Measurements from ENCODE around the gene TADA1. TPM values are rescaled to one million over a fixed set of nuclear protein-coding genes. Genes with fewer than 3 reads are reported as not detected.

Gene TADA1
- total RNA-seq, 2 donors from 2014 or later, result 12.0 to 13.1 TPM

GRCh38 chr1:166907051-166907450 is 31.0 kb upstream of the TADA1 start:
- peaks cover 2% of the 10 kb centered on the region for H3K36me3 Mint-ChIP-seq (ENCODE audit: low read depth)
- peaks cover 10% of the 10 kb centered on the region for H3K4me1 Mint-ChIP-seq
- H3K27me3 Mint-ChIP-seq, result peaks cover 41% of the 10 kb centered on the region
- DNase-seq (no peak), ATAC-seq (no peak)
- H3K27ac Mint-ChIP-seq, result no peak overlapping the region
- no peak overlapping the region for H3K4me3 Mint-ChIP-seq
- H3K9me3 ChIP-seq (ENCODE audit: control insufficient read depth, low read length, poor library complexity, severe bottlenecking), result no peaks in the 10 kb centered on the region

GRCh38 chr1:166906647-166907046 is 30.6 kb upstream of the TADA1 start:
- peaks cover 41% of the 10 kb centered on the region for H3K27me3 Mint-ChIP-seq
- H3K27ac Mint-ChIP-seq, result peak overlapping the region; percentile 47
- H3K9me3 ChIP-seq (ENCODE audit: control insufficient read depth, low read length, poor library complexity, severe bottlenecking), result no peaks in the 10 kb centered on the region
- no peak overlapping the region for H3K4me3 Mint-ChIP-seq
- ATAC-seq, result no peak
- H3K36me3 Mint-ChIP-seq (ENCODE audit: low read depth), result peaks cover 2% of the 10 kb centered on the region
- DNase-seq, result no peak
- H3K4me1 Mint-ChIP-seq, result peaks cover 10% of the 10 kb centered on the region

GRCh38 chr1:166905900-166906299 is 29.8 kb upstream of the TADA1 start:
- no peaks in the 10 kb centered on the region for H3K9me3 ChIP-seq (ENCODE audit: control insufficient read depth, low read length, poor library complexity, severe bottlenecking)
- Mint-ChIP-seq H3K4me1 (peaks cover 9% of the 10 kb centered on the region), H3K4me3 (no peak overlapping the region), H3K27me3 (peaks cover 41% of the 10 kb centered on the region), H3K27ac (peak overlapping the region; percentile 47), H3K36me3 (ENCODE audit: low read depth) (peaks cover 2% of the 10 kb centered on the region)
- no peak for DNase-seq
- no peak for ATAC-seq

- no peak overlapping the region for H3K27ac Mint-ChIP-seq
- H3K36me3 Mint-ChIP-seq (ENCODE audit: low read depth), result peaks cover 2% of the 10 kb centered on the region
- peaks cover 7% of the 10 kb centered on the region for H3K4me1 Mint-ChIP-seq
These were observed 29.1 kb upstream of the TADA1 start for GRCh38 chr1:166905136-166905535.

GRCh38 chr1:166903232-166903631 is 27.2 kb upstream of the TADA1 start:
- peaks cover 2% of the 10 kb centered on the region for H3K36me3 Mint-ChIP-seq (ENCODE audit: low read depth)
- DNase-seq, result no peak
- peaks cover 38% of the 10 kb centered on the region for H3K27me3 Mint-ChIP-seq
- no peak overlapping the region for H3K27ac Mint-ChIP-seq
- H3K4me1 Mint-ChIP-seq, result peaks cover 7% of the 10 kb centered on the region
- no peaks in the 10 kb centered on the region for H3K9me3 ChIP-seq (ENCODE audit: control insufficient read depth, low read length, poor library complexity, severe bottlenecking)
- ATAC-seq, result no peak
- no peak overlapping the region for H3K4me3 Mint-ChIP-seq

More at GRCh38 chr1:166905136-166905535, 29.1 kb upstream of the TADA1 start:
- DNase-seq, result no peak
- Mint-ChIP-seq H3K4me3 (no peak overlapping the region), H3K27me3 (peaks cover 41% of the 10 kb centered on the region)
- no peak for ATAC-seq
- H3K9me3 ChIP-seq (ENCODE audit: control insufficient read depth, low read length, poor library complexity, severe bottlenecking), result no peaks in the 10 kb centered on the region

GRCh38 chr1:166902279-166902678 is 26.2 kb upstream of the TADA1 start:
- H3K9me3 ChIP-seq (ENCODE audit: control insufficient read depth, low read length, poor library complexity, severe bottlenecking), result no peaks in the 10 kb centered on the region
- H3K27me3 Mint-ChIP-seq, result peaks cover 36% of the 10 kb centered on the region
- DNase-seq (no peak), ATAC-seq (peak; percentile 51)
- H3K27ac Mint-ChIP-seq, result peak overlapping the region; percentile 21
- H3K4me1 Mint-ChIP-seq, result peaks cover 7% of the 10 kb centered on the region
- no peak overlapping the region for H3K4me3 Mint-ChIP-seq
- peaks cover 2% of the 10 kb centered on the region for H3K36me3 Mint-ChIP-seq (ENCODE audit: low read depth)

GRCh38 chr1:166900987-166901386 is 24.9 kb upstream of the TADA1 start:
- Mint-ChIP-seq H3K4me3 (no peak overlapping the region), H3K27ac (no peak overlapping the region), H3K27me3 (peaks cover 27% of the 10 kb centered on the region), H3K4me1 (peaks cover 4% of the 10 kb centered on the region), H3K36me3 (ENCODE audit: low read depth) (peaks cover 2% of the 10 kb centered on the region)
- ATAC-seq (no peak), DNase-seq (no peak)
- no peaks in the 10 kb centered on the region for H3K9me3 ChIP-seq (ENCODE audit: control insufficient read depth, low read length, poor library complexity, severe bottlenecking)

- H3K4me1 Mint-ChIP-seq, result peaks cover 4% of the 10 kb centered on the region
- DNase-seq (no peak), ATAC-seq (no peak)
- no peaks in the 10 kb centered on the region for H3K9me3 ChIP-seq (ENCODE audit: control insufficient read depth, low read length, poor library complexity, severe bottlenecking)
- H3K36me3 Mint-ChIP-seq (ENCODE audit: low read depth), result peaks cover 2% of the 10 kb centered on the region
- no peak overlapping the region for H3K4me3 Mint-ChIP-seq
- no peak overlapping the region for H3K27ac Mint-ChIP-seq
- peaks cover 23% of the 10 kb centered on the region for H3K27me3 Mint-ChIP-seq
These were observed 23.7 kb upstream of the TADA1 start for GRCh38 chr1:166899769-166900168.

GRCh38 chr1:166895766-166896165 is 19.7 kb upstream of the TADA1 start:
- H3K9me3 ChIP-seq (ENCODE audit: control insufficient read depth, low read length, poor library complexity, severe bottlenecking), result no peaks in the 10 kb centered on the region
- DNase-seq (no peak), ATAC-seq (no peak)
- peaks cover 2% of the 10 kb centered on the region for H3K36me3 Mint-ChIP-seq (ENCODE audit: low read depth)
- peak overlapping the region; percentile 1 for H3K4me3 Mint-ChIP-seq
- H3K27ac Mint-ChIP-seq, result no peak overlapping the region
- no peaks in the 10 kb centered on the region for H3K4me1 Mint-ChIP-seq
- H3K27me3 Mint-ChIP-seq, result peaks cover 24% of the 10 kb centered on the region

GRCh38 chr1:166889776-166890175 is 13.7 kb upstream of the TADA1 start:
- Mint-ChIP-seq H3K4me1 (peaks cover 6% of the 10 kb centered on the region), H3K27me3 (peaks cover 46% of the 10 kb centered on the region), H3K27ac (no peak overlapping the region), H3K4me3 (no peak overlapping the region), H3K36me3 (ENCODE audit: low read depth) (peaks cover 2% of the 10 kb centered on the region)
- ATAC-seq, result no peak
- DNase-seq, result no peak
- no peaks in the 10 kb centered on the region for H3K9me3 ChIP-seq (ENCODE audit: control insufficient read depth, low read length, poor library complexity, severe bottlenecking)

GRCh38 chr1:166888373-166889111 is 12.5 kb upstream of the TADA1 start:
- DNase-seq (no peak), ATAC-seq (no peak)
- H3K9me3 ChIP-seq (ENCODE audit: control insufficient read depth, low read length, poor library complexity, severe bottlenecking), result no peaks in the 10 kb centered on the region
- Mint-ChIP-seq H3K4me1 (peaks cover 9% of the 10 kb centered on the region), H3K4me3 (no peak overlapping the region), H3K36me3 (ENCODE audit: low read depth) (peaks cover 3% of the 10 kb centered on the region), H3K27ac (no peak overlapping the region), H3K27me3 (peaks cover 49% of the 10 kb centered on the region)

GRCh38 chr1:166884971-166885370 is 8.9 kb upstream of the TADA1 start:
- Mint-ChIP-seq H3K27me3 (peaks cover 43% of the 10 kb centered on the region), H3K27ac (no peak overlapping the region), H3K4me3 (no peak overlapping the region), H3K4me1 (peaks cover 10% of the 10 kb centered on the region), H3K36me3 (ENCODE audit: low read depth) (peaks cover 2% of the 10 kb centered on the region)
- ATAC-seq, result no peak
- H3K9me3 ChIP-seq (ENCODE audit: control insufficient read depth, low read length, poor library complexity, severe bottlenecking), result no peaks in the 10 kb centered on the region
- no peak for DNase-seq

- peak overlapping the region; percentile 33 for H3K4me3 Mint-ChIP-seq
These were observed 8.1 kb upstream of the TADA1 start for GRCh38 chr1:166884040-166884642.

GRCh38 chr1:166882893-166883292 is 6.8 kb upstream of the TADA1 start:
- no peak overlapping the region for H3K27ac Mint-ChIP-seq
- no peak overlapping the region for H3K4me3 Mint-ChIP-seq
- H3K36me3 Mint-ChIP-seq (ENCODE audit: low read depth), result peaks cover 2% of the 10 kb centered on the region
- DNase-seq, result no peak
- H3K27me3 Mint-ChIP-seq, result peaks cover 35% of the 10 kb centered on the region
- ATAC-seq, result no peak
- H3K4me1 Mint-ChIP-seq, result peaks cover 8% of the 10 kb centered on the region
- no peaks in the 10 kb centered on the region for H3K9me3 ChIP-seq (ENCODE audit: control insufficient read depth, low read length, poor library complexity, severe bottlenecking)

More at GRCh38 chr1:166884040-166884642, 8.1 kb upstream of the TADA1 start:
- H3K27ac Mint-ChIP-seq, result no peak overlapping the region
- H3K27me3 Mint-ChIP-seq, result peaks cover 42% of the 10 kb centered on the region
- peaks cover 10% of the 10 kb centered on the region for H3K4me1 Mint-ChIP-seq
- no peaks in the 10 kb centered on the region for H3K9me3 ChIP-seq (ENCODE audit: control insufficient read depth, low read length, poor library complexity, severe bottlenecking)
- ATAC-seq, result peak; percentile 67
- DNase-seq, result peak in 1 of 3 donors; percentile 9
- H3K36me3 Mint-ChIP-seq (ENCODE audit: low read depth), result peaks cover 2% of the 10 kb centered on the region
